D341Med (cell line): ENCODE data around the gene ZNF816.
"Not testable (repeated sequence)": the region's sequence is repeated elsewhere in the genome, so short reads cannot be mapped to it uniquely, and the experiment has no call there.

Experiments used
- DNase-seq: peaks from one replicate; pipeline ENCODE4 v3.0.0; 2012; ENCODE audit warnings: low spot score

ZNF816 gene

DNA sequence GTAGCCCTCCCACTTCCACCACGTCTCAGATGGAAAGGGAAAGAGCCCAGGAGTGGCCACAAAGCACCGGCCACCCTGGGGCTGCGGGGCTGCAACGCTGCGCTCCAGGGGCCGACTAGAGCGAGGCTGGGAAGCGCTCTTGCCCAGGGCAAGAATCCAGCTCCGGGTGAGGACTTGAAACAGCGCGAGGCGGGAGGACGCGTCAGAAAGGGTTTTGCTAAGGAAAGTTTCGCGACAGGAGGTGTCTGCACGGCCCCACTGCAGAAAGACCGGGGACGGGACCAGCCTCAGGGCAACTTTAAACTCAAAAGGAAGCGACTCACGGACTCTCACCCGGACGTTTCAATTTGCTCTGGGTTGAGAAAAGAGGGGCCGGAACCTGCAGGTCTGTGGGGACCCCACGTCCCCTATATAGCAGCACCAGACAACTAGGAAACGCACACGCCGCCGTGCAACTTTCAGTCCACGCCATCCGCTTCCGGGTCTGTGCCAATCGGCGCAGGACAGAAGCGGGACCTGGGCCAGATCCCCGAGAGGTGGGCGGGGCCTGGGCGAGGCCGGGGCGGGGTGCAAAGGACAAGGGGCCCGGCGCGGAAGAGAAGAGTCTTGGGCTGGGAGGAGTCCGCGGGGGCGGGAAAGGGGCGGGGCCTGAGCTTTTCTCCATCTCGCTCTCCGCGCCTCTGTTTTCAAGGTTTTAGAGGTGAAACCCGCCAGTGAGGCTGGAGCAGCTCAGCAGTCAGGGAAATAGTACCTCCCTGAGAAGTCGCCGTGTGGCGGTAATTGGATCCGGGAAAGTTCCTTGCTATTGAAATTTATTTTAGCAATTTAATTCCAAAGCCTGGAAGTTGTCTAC, at the start of gene ZNF816:
Gene ZNF816, minus strand, starts transcription at position 488 of the 853 bp plus-strand sequence. CDS start 6,792 bp downstream, outside the sequence.
- peak; percentile 98 for DNase-seq

DNA sequence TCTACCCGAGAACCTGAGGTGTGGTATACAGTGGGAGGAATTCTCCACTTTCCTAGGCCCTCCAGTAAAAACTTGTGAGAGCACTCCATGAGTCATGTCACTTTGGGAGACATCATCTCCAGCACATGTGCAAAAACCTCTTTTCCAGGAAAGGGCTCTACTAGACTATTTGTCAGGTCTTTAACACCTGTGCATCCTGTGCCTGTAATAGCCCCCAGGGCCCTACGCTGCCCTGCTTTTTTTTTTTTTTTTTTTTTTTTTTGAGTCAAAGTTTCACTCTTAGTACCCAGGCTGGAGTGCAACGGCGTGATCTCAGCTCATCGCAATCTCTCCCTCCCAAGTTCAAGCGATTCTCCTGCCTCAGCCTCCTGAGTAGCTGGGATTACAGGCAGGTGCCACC, 49.3 kb upstream of the ZNF816 start:
- no peak for DNase-seq

DNA sequence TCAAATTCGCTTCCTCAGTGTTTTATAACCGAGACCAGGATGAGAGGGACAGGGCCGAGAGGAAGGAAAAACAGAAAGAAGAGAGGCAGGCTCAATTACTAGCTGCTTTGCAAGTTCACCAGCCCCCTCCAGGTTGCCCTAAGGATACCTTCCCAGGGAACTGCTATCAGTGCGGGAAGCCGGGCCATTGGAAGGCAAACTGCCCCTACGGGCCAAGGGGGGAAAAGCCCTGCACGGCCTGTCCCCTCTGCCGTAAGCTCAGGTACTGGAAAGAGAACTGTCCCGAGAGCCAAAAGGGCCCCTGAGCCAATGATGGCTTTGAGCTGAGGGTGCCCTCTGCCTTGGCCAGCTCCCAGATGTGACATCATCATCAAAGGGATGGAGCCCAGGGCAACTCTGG, 47.8 kb upstream of the ZNF816 start:
- no peak for DNase-seq

DNA sequence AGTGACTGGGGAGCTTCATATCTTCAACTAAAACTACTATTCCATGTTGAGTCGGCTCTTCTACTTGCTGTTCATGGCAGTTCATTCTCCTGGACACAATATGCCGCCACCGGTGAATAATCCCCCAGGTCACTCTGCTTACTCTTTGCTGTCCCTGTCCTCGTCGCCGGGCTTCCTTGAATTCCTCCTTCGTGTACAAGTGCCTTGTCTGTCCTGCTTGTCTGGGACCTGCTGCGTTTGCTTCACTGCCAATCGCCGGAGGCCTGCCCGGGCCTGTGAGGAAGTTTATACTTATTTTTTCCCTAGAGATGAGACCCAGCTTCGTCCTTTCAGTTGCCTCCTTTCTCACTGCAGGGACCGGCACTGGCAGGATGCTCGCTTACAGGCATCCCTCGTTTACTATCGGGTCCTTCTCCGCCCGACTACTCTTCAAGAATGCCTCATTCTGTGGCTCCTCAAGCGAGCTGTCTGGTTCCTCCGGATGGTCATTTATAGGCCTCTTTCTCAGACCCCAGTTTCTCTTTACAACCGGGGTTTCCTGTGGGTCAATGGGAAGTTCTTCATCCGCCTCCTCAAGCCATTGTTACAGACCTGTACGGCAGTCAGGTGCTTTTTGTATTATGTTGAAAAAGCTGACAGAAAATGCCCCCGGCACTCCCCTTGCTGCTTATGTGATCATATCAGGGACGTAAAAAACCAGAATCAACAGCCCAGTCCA, 45.5 kb upstream of the ZNF816 start:
- no peak for DNase-seq

DNA sequence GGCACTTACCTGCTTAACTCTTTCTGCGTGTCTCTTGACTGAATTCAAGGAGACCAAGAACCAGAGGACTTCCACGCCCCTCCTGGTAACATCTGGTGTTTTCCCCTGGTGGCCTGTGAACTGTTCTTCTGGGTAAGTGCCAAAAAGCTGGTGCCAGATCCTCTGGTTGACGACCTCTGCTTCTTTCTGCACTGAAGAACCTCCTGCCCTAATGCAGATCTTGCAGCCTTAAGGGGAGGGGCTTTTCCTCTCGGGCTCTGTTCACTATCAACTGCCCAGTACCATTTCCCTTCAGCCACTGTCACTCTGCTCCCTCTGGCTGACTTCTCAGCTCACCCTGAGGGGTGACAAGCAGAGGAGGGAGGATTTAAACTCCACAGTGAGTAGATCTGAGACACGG, 44.9 kb upstream of the ZNF816 start:
- DNase-seq: no peak

DNA sequence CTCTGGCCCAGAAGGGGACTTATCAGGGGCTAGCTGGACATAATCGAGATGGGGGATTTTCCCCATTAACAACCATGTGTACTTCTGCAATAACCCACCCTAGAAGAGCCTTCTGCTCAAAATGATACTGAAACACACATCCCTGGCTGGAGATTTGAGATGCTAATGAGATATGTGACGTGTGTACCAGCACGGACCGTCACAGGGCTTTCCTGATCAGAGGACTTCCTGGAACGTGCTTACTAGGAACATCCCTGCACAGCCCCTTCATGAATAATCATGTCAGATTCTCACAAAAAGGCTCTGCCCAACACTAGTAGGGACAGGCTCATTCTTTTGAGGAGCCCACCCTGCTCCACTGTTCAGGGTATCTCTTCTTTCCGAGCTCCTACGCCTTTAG, 44.5 kb upstream of the ZNF816 start:
- no peak for DNase-seq

DNA sequence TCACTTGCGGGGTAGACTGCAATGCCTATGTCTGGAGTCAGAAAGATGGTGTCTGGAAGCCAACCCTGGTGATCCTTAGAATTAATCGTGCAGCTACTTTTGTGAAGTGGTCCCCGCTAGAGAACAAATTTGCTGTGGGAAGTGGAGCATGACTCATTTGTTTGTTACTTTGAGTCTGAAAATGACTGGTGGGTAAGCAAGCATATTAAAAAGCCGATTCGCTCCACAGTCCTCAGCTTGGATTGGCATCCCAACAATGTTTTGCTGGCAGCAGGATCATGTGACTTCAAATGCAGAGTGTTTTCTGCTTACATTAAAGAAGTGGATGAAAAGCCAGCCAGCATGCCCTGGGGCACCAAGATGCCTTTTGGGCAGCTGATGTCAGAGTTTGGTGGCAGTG, 41.6 kb upstream of the ZNF816 start:
- no peak for DNase-seq

DNA sequence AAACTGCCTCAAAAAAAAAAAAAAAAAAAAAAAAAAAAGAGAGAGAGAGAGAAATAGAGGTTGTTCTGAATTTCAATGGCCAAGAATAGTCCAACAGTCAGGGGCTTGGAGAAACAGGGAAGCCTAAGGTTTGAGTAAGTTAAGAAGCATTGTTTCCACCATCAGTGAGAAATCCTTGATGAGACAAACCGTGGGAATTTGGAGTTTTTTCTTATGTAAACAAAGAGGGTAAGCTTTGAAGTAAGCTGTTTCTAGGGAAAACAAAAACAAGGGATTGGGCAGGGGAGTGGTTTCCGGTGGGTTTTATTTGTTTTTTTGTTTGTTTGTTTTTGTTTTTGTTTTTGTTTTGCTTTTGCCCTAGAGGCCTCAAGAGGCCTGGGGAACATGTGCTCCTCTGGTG, 39.8 kb upstream of the ZNF816 start:
- DNase-seq: no peak

DNA sequence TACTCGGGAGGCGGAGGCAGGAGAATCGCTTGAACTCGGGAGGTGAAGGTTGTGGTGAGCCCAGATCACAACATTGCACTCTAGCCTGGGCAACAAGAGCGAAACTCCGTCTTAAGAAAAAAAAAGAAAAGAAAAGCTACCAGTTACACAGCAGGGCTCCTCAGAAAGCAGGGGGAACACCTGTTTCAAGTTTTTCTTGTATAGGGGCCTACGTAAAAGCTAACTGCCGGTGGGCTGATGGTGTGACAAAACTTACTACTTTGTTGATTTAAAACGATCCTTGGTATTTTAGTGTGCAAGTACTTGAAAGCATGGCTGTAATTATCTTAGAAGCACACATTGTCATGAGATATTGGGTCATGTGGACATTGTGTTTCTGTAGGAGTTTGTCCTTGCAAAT, 35.3 kb upstream of the ZNF816 start:
- no peak for DNase-seq

DNA sequence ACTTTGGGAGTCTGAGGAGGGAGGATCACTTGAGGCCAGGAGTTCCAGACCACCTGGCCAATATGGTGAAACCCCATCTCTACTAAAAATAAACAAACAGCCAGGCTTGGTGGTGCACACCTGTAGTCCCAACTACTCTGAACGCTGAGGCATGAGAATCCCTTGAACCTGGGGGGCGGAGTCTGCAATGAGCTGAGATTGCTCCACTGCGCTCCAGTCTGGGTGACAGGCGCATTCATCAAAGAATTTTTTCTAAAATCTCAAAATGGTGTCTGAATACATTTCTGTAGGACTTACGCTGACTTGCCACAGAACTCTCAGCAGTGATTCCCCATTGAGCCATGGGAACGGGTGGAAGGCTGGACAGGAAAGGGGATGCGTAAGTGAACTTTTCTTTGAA, 33.0 kb upstream of the ZNF816 start:
- DNase-seq: no peak

DNA sequence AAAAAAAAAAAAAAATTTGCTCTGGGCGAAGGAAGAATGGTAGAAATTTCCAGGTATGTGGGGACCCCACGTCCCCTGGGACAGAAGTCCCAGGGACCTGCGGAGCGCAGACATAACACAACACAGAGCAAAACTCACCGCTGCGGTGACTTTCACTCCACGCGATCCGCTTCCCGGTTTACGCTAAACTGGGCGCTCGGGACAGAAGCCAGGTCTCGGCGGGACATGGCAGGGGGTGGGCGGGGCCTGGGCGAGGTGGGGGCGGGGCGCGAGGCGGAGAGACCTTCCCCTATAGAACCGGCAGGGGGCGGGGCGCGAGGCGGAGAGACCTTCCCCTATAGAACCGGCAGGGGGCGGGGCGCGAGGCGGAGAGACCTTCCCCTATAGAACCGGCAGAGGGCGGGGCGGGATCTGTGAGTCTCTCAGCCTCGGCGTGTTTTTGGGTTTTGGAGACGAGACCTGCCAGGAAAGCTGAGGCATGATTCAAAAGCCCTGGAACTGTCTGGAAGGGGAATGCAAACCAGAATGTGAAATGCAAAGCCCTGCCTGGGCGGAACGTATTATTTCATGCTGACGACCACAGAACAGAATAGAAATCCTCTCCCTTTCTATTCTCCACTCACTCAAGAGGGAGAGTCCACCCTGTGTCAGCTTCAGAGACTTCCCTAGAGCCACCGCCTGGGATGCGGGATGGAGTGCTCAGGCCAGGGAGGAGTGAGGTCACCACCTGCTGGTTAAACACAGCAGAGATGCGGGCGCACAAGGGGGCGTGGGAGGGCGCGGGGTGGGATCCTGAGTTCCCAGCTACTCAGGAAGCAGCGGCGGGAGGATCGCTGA, 30.9 kb upstream of the ZNF816 start:
- DNase-seq: peak; percentile 92

DNA sequence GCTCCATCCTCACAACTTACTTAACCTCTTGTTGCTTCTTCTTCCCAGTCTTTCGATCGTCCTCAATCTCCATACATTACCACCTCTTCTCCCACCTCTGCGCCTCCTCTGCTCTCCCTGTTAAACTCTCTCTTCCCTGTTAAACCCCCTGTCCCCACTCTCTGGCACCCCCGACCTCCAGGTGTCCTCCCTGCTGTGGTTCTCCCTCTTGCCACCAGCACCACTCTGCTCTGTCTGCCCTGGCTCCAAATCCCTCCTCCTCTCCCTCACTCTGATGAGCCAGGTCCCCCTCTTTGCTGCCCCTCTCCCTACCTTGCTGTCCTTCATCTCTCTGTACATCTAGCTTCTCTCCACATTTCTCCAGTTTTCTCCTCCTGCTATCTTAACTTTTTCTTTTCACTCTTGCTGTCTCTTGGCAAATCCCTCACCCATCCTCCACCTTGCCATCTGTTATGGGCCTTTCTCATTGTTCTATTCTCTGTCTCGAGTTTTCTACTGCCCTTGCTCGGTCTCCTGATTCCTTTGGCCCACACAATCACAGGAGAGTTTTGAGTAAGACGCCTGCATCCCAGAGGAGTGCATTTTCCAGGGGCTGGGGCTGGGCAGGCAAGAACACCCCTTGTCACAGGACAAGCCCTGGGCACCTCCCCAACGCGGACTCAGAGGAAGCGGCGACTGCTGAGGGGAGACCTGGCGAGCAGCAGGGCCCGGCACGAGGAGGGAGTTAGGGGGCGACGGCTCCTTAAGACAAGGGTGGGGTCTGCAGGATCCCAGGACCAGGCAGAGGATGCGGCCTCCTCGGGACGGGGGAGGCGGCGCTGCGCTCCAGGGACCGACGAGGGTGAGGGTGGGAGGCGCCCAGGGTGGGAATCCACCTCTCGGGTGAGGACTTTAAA, 29.7 kb upstream of the ZNF816 start:
- DNase-seq: peak; percentile 62

DNA sequence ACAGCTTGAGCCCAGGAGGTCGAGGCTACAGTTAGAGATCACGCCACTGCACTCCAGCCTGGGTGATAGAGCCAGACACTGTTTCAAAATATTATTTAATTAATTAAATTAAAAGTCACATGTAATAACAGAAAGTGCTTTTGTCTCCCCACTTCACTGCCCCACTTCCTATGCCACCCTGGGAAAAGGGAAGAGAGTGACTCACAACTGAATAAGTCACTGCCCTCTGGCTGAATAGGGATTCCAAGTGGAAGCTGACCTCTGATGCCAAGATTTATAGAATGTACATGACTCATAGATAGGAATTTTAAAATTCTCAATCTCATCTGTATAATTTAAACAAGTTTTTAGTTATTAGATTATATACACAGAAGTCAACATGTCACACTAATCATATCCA, 28.8 kb upstream of the ZNF816 start:
- DNase-seq: no peak

DNA sequence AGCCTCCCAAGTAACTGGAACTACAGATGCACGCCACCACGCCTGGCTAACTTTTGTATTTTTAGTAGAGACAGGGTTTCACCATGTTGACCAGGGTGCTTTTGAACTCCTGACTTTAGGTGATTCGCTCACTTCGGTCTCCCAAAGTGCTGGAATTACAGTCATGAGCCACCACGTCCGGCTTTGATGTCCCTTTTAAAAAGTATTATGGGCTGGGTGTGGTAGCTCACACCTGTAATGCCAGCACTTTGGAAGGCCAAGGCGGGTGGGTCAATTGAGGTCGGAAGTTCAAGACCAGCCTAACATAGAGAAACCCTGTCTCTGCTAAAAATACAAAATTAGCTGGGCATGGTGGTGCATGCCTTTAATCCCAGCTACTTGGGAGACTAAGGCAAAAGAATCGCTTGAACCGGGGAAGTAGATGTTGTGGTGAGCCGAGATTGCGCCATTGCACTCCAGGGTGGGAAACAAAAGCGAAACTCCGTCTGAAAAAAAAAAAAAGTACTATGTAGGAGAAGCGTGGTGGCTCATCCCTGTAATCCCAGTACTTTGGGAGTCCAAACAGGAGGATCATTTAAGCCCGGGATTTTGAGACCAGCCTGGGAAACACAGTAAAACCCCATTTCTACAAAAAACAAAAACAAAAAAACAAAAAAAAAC, 28.2 kb upstream of the ZNF816 start:
- no peak for DNase-seq

DNA sequence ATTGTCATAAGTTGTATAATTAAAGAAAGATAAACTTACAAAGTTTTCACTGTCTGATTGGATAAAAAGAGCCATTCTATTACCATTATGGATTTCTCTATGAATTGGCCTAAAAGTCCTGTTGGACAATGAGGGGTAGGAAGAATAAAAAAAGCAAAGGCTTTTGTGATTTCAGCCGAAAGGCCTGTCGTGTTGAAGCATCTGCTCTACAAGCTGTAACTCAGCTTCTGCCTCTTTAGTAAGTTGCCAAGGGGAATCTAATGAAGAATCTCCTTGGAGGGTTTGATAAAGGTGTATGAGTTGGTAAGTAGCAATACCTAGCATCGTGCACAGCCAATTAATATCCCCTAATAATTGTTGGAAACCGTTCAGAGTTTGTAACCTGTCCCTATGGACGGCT, 25.8 kb upstream of the ZNF816 start:
- no peak for DNase-seq

DNA sequence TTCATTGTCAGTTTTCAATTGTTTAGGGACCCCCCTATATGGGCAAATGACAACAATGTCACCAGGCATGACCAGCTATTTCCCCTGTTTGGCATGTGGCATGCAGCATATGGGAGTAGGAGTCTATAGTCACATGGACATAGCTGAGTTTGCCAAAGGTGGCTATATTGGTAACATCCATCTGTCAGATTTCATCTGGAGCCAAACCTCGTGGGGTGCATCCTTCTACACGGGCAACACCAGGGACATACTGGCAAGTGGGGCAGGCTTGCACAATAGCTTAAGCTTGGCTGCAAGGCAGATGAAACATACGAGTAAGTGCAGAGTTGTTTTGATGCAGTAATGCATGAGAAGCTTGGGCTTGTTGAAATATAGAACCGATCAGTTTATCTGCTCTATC, 24.5 kb upstream of the ZNF816 start:
- no peak for DNase-seq

DNA sequence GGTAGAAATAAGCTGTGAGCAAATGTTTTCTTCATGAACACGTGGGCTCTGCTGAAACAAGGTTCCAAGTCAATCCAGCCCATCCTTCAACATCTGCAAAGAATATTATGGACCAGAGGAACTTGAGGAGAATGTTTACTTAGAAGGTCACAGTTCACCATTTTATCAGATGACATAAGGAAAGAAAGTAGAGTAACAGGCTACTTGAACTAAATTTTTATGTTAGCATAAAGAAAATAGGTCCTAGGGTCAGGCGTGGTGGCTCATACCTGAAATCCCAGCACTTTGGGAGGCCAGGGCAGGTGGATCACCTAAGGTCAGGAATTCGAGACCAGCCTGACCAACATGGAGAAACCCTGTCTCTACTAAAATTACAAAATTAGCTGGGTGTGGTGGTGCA, 20.5 kb upstream of the ZNF816 start:
- not testable (repeated sequence) for DNase-seq

DNA sequence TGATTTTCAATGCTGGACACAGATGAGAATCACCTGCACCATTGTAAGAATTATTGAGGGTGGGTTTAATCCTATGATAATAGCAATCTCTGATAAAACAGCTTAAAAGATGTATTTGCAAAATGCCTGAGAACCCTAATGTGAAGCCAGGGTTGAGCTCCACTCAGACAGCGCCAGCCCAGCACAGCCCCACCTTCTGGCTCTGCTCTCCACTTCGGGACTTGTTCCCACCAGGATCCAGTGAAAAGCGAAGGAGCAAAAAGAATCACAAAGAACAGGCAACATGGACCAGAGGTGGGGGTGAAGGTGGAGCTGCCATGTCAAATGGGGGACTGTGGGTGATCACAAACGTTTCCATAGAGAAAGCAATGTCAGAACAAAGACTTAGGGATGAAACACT, 18.6 kb upstream of the ZNF816 start:
- DNase-seq: no peak

DNA sequence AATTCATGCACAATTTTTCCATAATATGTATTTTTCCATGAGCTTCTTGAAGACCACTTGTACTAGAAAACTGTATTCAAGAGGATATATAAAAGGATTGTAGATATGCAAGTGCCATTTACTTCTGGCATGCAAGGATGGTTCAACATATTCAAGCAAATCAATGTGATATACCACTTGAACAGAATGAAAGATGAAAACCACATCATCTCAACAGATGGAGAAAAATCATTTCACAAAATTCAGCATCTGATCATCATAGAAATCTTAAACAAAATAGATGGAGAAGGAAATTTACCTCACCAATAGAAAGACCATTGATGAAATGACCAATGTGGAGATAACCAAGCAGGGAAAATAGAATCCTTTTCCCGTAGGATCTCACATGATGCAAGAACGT, 5.1 kb upstream of the ZNF816 start:
- DNase-seq: no peak

DNA sequence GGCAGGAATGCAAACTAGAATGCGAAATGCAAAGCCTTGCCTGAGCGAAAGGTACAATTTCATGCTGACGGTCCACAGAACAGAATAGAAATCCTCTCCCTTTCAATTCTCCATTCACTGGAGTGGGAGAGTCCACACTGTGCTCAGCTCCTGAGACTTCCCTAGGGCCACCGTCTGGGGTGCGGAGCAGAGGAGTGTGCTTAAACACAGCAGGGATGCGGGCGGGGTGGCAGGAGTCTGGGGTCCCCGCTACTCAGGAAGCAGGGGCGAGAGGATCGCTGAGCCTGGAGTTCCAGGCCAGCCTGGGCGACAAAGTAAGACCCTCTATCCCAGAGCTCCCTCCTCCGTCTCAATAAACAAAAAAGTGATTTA, 552 bp upstream of the ZNF816 start:
- peak; percentile 52 for DNase-seq

DNA sequence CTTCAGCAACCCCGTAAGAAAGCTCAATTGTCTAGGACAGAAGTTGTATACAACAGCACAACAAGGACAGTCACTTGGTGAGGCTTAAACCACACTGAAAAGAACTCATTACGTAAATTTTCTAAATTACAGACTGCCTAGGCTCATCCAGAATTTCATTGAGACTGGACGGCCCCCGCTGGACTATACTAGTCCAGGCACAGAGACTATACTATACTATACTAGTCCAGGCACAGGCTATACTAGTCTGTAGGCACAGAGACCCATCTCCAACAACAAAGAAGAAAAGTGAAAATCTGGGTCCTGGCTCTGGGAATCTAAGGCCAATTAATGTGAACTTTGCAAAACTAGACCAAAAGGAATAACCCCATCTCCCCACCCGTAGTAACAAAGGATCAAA, 700 bp downstream of the ZNF816 start:
- no peak for DNase-seq
